DND-41 (cell line): ENCODE results near the gene COL25A1.

ENCODE experiments used
- EZH2 ChIP-seq: IDR thresholded peaks from 3 replicates; pipeline ENCODE4 v1.6.1; 2012; ENCODE audit warnings: borderline replicate concordance, low read depth, mild to moderate bottlenecking, moderate library complexity, low read length, inconsistent platforms; ENCODE audit not compliant: severe bottlenecking
- TF ChIP-seq, protein P1 (sequence below): IDR thresholded peaks from 2 replicates; pipeline ENCODE4 v1.5.1; 2012; ENCODE audit warnings: borderline replicate concordance, low read length, moderate library complexity, mild to moderate bottlenecking; ENCODE audit not compliant: poor library complexity, severe bottlenecking; ENCODE audit errors: extremely low read depth

GRCh38 chr4:109125084-109125483, 177.4 kb downstream of the COL25A1 start:
- TF ChIP-seq, protein P1, sequence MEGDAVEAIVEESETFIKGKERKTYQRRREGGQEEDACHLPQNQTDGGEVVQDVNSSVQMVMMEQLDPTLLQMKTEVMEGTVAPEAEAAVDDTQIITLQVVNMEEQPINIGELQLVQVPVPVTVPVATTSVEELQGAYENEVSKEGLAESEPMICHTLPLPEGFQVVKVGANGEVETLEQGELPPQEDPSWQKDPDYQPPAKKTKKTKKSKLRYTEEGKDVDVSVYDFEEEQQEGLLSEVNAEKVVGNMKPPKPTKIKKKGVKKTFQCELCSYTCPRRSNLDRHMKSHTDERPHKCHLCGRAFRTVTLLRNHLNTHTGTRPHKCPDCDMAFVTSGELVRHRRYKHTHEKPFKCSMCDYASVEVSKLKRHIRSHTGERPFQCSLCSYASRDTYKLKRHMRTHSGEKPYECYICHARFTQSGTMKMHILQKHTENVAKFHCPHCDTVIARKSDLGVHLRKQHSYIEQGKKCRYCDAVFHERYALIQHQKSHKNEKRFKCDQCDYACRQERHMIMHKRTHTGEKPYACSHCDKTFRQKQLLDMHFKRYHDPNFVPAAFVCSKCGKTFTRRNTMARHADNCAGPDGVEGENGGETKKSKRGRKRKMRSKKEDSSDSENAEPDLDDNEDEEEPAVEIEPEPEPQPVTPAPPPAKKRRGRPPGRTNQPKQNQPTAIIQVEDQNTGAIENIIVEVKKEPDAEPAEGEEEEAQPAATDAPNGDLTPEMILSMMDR, result no peak
- TF ChIP-seq EZH2, result no peak
